GM21825 (cell line): ENCODE results near the gene ZMIZ1.

Experiments used
- ATAC-seq: cut with Tn5 transposase; IDR thresholded peaks from one replicate; pipeline ENCODE4 v1.9.1; 2021; ENCODE audit warnings: mild to moderate bottlenecking, moderate library complexity; ENCODE audit not compliant: unreplicated experiment

Gene ZMIZ1

GRCh38 chr10:79299397-79300241, 230.9 kb downstream of the ZMIZ1 start:
- ATAC-seq: no peak

GRCh38 chr10:79300711-79301110, 231.9 kb downstream of the ZMIZ1 start:
- no peak for ATAC-seq

GRCh38 chr10:79301754-79302530, 233.2 kb downstream of the ZMIZ1 start:
- ATAC-seq: no peak

- no peak for ATAC-seq
Observed at GRCh38 chr10:79303631-79304478, 235.1 kb downstream of the ZMIZ1 start.

- no peak for ATAC-seq
Observed at GRCh38 chr10:79304479-79305087, 235.8 kb downstream of the ZMIZ1 start.

GRCh38 chr10:79305515-79305914, 236.7 kb downstream of the ZMIZ1 start:
- no peak for ATAC-seq

GRCh38 chr10:79305988-79306387, 237.2 kb downstream of the ZMIZ1 start:
- no peak for ATAC-seq

GRCh38 chr10:79306644-79307220, 238.0 kb downstream of the ZMIZ1 start:
- no peak for ATAC-seq

GRCh38 chr10:79308016-79308415, 239.2 kb downstream of the ZMIZ1 start:
- no peak for ATAC-seq

GRCh38 chr10:79308969-79309665, 240.4 kb downstream of the ZMIZ1 start:
- ATAC-seq: no peak

GRCh38 chr10:79310200-79310865, 241.6 kb downstream of the ZMIZ1 start:
- ATAC-seq: no peak

- no peak for ATAC-seq
Observed at GRCh38 chr10:79310911-79311573, 242.3 kb downstream of the ZMIZ1 start.

- ATAC-seq: no peak
Observed at GRCh38 chr10:79311581-79312407, 243.0 kb downstream of the ZMIZ1 start.

GRCh38 chr10:79312601-79313187, 243.9 kb downstream of the ZMIZ1 start:
- no peak for ATAC-seq

GRCh38 chr10:79313320-79313719, 244.6 kb downstream of the ZMIZ1 start:
- no peak for ATAC-seq

GRCh38 chr10:79313911-79314439, 245.2 kb downstream of the ZMIZ1 start:
- ATAC-seq: no peak
